Measurements from ENCODE around the gene NOC4L.

NOC4L gene

DNA sequence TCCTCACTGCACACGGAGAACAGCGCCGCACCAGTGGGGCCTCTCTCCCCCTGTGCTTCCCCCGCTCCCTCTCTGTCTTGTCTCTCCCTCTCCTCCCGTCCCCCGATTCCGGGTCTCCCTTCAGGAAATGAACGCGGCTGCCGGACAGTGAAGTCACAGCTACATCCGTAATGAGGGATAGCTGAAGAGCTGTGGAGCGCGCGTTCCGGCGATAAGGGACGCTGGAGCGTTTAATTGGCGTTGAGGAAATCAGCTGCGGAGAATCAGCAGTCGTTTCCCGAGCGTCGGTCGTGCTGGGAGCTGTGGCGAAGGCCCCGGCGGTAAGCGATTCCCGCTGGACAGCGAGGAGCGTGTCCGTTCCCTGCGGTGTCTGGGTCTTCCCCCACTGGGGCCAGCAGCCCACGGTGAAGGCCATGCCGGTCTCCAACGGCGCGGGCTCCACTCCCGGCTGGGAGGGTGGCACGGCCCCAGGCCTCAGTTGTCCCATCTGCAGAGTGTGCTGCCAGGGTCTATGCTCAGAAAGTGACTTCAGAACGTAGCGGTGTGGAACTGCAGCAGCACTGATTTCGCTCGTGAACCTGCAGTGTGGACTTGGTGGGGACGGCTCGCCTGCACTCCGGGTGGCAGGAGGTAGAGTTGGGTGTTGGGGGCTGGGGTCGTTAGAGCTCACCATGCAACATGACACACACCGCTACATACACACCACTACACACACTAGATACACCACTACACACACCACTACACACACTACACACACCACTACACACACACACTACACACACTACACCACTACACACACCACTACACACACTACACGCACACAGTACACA is 10.9 kb downstream of the NOC4L start:
- DNase-seq (ENCODE audit: insufficient read length, low spot score) (no peak), FAIRE-seq (no peak)

DNA sequence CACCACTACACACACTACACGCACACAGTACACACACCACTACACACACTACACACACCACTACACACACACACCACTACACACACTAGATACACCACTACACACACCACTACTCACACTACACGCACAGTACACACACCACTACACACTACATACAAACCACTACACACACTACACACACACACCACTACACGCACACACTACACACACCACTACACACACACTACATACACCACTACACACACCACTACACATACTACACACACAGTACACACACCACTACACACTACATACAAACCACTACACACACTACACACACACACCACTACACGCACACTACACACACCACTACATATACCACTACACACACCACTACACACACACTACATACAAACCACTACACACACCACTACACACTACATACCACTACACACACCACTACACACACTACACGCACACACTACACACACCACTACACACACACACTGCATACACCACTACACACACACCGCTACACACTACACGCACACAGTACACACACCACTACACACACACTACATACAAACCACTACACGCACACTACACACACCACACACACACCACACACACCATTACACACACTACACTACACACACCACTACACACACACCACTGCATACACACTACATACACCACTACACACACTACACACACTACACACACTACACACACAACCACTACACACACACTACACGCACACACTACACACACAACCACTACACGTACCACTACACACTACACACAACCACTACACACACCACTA is 11.7 kb downstream of the NOC4L start:
- FAIRE-seq (no peak), DNase-seq (ENCODE audit: insufficient read length, low spot score) (no peak)

DNA sequence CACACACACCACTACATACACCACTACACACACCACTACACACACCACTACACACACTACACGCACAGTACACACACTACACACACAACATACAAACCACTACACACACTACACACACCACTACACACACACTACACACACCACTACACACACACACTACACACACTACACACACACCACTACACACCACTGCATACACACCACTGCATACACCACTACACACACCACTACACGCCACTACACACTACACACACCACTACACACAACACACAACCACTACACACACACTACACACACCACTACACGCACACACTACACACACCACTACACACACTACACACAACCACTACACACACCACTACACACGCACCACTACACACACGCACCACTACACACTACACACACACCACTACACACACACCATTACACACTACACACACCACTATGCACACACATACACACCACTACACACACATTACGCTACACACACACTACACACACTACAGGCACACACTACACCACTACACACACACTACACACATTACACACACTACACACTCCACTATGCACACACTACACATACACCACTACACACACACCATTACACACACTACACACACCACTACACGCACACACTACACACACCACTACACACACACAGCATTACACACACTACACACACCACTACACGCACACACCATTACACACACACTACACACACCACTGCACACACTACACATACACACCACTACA is 12.5 kb downstream of the NOC4L start:
- FAIRE-seq (peak; percentile 99), DNase-seq (ENCODE audit: insufficient read length, low spot score) (no peak)

DNA sequence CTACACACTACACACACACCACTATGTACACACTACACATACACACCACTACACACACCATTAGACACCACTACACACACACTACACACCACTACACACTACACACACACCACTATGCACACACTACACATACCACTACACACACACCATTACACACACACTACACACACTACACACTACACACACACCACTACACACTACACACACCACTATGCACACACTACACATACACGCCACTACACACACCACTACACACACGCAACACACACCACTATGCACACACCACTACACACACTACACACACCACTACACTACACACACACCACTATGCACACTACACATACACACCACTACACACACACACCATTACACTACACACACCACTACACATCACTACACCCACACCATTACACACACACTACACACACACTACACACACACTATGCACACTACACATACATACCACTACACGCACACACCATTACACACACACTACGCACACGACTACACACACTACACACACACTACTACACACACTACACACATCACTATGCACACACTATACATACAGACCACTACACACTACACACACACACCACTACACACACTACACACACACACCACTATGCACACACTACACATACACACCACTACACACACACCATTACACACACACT is 13.6 kb downstream of the NOC4L start:
- DNase-seq (ENCODE audit: insufficient read length, low spot score), result no peak

DNA sequence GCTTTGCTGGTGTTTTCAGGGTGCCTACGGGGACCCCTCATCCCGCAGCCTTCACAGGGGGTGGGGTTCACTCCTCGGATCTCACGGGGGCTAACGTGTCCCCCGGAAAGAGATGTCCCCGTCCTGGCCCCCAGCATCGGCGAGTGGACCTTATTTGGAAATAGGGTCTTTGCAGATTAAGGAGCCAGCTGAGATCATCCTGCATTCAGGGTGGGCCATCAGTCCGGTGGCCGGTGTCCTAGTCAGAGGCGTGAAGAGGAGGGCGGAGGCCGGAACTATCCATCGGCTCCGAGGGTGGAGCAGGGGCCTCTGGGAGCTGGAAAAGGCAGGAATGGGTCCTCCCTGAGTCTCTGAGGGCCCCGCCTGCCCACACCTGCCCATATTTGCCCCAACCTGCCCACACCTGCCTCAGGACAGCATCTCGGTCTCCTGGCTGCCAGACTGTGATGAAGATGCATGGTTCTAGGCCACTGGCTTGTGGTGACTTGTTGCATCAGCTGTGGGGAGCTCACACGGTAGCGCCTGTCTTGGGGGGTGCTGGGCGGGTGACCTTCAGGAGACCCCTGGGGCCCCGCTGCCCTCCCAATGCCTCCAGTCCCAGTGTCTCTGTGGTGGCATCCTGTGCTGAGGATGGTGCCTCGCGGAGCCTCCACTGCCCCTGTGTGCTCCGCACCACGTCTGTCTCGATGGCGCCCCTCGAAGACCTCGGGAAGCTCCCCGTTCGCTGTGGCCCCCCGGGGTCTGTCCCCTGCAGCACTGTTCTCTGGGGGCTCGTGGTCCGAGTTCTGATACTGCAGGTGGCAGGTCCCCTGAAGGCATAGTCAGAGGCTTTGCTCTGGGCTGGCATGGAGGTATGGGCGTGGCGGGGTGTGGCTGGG is 14.7 kb downstream of the NOC4L start:
- FAIRE-seq (no peak), DNase-seq (ENCODE audit: insufficient read length, low spot score) (no peak)

More for the DNA sequence above, 13.6 kb downstream of the NOC4L start:
- no peak for FAIRE-seq

DNA sequence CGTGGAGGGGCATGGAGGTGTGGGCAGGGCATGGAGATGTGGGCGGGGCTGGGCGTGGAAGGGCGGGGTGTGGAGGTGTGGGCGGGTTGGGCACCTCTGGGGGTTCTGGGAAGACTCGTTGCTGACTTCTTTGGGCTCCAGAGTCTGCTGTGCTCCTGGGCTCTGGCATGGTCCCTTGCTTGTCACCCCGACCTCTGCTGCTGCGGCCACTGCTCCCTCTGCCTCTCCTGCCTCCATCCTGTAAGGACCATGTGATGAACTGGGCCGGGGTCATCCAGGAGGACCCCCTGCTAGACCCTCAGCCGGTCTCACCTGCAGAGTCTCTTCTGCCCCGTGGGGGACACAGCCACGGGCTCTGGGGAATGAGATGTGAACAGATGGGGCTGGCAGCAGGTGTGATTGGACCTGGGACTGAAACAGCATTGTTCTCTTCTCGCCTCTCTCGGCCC is 15.3 kb downstream of the NOC4L start:
- DNase-seq (ENCODE audit: insufficient read length, low spot score), result no peak
- FAIRE-seq, result no peak

DNA sequence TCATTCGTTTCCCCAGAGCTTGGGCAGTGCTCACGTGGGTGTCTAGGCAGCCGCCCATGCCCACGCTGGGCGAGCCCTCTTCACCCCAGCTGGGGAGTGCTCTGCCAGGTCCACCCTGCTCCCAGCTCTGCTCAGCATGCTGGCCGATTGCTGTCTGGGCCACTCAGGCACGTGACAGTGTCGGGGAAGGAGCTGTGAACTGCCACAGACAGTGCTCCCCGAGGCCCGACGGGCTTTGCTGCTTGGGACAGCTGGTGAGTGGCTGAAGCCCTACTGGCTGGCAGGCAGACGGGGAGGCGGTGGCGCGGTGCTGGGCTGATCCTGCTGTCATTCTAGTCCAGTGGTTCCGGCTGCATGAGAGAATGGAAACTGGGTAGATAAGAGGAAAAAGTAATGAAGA is 15.8 kb downstream of the NOC4L start:
- DNase-seq (ENCODE audit: insufficient read length, low spot score) (no peak), FAIRE-seq (no peak)

DNA sequence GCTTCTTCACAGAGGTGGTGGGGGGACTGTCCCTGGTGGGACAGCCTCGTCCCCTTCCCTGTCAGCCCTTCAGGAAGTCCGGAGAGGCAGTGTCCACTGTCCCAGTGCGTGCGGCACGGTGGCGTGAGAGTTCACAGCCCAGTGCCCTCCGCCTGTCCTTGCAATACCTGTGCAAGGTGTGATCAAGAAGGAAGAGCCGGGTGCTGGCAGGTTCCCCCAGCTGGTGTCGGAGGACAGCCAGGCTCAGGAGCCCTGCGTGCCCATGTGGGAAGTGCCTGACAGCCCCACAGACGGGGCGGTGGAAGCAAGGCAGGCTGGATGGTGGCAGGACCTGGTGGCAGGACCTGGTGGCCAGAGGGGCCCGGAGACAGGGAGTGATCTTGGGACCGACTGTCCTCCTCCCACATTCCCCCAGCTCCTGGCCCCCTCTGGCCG is 16.4 kb downstream of the NOC4L start:
- DNase-seq (ENCODE audit: insufficient read length, low spot score) (no peak), FAIRE-seq (no peak)

DNA sequence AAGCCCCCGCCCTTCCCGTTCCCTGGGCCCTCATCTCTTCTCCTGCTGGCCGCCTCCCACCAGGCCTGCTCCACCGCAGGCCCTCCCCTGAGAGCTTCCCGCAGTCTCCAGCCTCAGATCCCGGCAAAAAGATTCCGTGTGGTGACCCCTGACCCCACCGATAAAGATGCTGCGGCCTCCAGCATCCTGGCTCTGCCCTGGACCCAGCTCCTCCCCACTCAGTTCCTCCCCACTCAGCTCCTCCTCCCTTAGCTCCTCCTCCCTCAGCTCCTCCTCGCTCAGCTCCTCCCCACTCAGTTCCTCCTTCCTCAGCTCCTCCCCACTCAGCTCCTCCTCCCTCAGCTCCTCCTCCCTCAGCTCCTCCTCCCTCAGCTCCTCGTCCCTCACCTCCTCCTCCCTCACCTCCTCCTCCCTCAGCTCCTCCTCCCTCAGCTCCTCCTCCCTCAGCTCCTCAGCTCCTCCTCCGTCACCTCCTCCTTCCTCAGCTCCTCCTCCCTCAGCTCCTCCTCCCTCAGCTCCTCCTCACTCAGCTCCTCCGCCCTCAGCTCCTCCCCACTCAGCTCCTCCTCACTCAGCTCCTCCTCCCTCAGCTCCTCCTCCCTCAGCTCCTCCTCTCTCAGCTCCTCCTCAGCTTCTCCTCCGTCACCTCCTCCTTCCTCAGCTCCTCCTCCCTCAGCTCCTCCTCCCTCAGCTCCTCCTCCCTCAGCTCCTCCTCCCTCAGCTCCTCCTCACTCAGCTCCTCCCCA is 17.0 kb downstream of the NOC4L start:
- no peak for DNase-seq (ENCODE audit: insufficient read length, low spot score)
- FAIRE-seq, result no peak

DNA sequence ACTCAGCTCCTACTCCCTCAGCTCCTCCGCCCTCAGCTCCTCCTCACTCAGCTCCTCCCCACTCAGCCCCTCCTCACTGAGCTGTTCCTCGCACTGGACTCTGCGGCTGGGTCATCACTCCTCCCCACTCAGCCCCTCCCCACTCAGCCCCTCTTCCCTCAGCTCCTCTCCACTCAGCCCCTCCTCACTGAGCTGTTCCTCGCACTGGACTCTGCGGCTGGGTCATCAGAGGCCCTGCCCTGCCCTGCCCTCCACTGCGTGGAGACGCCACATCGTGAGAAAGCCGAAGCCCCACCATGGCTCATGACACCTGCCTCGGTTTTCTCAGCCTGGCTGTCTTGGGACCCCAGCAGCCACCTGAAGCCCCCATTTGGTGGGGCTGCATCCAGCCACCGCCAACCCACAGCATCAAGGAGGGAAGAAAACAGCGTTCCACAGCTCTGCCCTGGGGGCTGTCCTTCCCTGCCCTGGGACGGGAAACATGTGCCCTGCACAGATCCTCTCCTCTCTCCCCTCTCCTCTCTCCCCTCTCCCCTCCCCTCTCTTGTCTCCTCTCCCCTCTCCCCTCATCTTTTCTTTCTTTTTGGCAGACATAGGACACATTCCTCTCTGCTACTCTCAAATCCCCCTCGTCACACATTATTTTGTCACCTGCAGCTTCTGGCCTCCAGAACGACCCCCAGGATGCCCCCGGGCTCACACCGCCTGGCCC is 17.7 kb downstream of the NOC4L start:
- FAIRE-seq, result no peak
- no peak for DNase-seq (ENCODE audit: insufficient read length, low spot score)

DNA sequence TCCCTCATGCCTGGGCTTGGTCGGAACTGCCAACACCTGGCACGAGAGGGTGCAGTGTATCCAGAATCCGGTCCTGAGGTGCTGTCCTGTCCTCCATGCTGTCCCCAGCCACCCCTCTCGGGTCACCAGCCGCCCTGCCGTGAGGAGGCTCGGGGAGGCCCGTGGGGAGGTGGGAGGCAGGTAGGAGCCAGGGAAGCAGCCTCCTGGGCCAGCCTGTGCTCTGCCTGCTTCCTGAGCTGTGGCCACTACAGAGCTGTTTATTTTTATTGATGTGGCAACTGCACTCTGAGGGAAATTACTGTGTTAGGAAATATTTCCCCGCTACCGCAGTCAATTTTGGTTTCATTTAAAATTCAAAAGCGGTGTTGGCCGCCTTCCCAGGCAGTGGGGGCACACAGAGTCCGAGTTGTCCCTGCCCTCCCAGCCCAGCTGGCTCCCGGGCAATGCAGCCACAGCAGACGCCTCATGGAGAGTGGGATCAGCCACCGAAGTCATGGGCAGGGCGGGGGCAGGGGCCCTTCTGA is 18.3 kb downstream of the NOC4L start:
- FAIRE-seq (no peak), DNase-seq (ENCODE audit: insufficient read length, low spot score) (no peak)

DNA sequence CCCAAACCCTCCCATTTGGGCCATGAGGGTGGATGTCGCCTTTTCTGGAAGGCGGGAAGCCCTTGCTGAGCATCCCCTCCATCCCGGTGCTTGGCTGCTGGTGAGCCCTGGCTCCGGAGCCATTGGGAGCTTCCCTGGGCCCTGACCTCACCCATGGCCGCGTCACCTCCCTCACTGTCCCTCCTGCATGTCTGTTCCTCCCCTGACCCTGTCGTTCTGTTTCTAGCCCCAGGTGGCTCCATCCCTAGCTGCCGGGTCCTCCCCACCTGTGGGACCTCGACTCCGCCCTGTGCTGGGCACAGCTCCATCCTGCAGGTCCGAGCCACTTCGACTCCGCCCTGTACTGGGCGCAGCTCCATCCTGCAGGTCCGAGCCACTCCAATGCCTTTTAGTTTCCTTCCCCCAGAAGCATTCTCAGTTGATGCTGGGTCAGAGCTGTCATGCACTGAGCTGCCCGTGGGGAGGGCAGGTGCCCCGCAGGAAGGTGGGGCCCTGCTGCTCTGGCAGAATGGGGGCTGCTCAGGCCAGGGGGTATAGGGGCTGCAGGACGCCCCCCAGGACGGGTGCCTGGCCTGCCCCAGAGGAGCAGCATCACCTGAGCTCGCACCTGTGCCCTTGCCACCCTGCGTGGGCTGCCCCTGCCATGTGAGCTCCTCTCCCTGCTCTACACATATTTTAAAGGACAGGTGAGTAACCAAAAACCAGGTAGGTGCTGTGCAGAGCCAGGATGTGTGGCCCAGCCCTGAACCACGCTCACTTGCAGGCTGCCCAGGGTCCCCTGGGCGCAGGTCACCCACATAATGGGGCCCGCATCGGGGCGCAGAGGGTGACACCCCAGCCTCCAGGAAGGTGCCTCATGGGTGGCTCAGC is 19.0 kb downstream of the NOC4L start:
- DNase-seq (ENCODE audit: insufficient read length, low spot score), result no peak
- FAIRE-seq, result no peak

DNA sequence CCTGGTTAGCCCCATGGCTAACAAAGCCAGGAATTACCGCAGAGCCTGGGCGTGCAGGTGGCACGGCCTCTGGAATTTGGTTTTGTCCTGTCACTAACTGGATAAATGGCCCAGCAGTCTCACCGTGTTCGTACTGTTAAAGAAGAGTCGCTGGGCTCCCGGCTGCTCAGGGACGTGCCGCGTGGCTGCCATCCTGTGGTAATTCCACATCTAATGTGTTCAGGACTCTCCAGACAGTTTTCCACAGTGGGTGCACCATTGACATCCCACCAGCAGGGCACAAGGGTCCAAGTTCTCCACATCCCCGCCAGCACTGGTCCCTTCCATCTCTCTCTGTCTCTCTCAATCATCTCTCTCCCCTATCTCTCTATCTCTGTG is 19.6 kb downstream of the NOC4L start:
- FAIRE-seq (no peak), DNase-seq (ENCODE audit: insufficient read length, low spot score) (no peak)

DNA sequence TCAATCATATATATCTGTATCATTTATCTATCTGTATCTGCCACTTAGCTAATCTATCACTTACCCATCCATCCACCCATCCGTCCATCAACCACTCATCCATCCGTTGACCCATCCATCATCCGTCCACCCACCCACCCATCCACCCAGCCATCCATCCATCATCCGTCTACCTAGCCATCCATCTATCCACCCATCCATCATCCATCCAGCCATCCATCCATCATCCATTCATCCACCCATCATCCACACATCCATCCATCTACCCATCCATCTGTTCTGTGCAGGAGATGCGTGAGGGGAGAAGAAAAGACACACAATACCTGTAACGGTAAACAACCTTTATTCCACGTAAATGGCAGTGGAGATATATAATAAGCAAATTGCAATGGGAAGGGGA is 20.2 kb downstream of the NOC4L start:
- FAIRE-seq, result peak; percentile 26
- no peak for DNase-seq (ENCODE audit: insufficient read length, low spot score)

DNA sequence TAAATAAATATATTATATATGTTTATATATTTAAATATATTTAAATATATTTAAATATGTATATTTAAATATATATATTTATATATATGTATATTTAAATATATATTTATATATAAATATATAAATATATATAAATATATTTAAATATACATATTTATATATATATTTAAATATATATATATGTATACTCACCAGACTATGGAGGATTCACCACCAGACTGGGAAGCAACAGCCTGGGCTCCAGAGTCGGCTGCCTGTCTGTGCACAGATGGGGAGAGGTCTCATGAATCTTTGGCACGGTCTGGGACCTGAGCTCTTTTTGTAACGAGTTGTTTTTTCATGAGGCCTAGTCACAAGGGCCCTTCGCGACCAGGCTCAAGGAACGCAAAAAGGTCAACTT is 21.3 kb downstream of the NOC4L start:
- FAIRE-seq (no peak), DNase-seq (ENCODE audit: insufficient read length, low spot score) (no peak)

DNA sequence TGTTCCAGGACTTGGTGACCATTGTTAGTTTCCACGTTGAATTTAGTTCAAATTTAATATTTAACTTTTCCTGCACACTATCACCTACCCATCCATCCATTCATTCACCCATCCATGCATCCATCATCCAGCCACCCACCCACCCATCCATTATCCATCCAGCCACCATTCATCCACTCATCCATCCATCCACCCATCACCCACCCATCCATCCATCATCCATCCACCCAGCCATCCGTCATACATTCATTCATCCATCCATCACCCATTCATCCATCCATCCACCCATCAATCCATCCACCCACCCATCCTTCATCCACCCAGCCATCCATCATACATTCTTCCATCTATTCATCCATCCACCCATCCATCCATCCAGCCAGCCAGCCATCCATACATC is 21.8 kb downstream of the NOC4L start:
- FAIRE-seq (peak; percentile 78), DNase-seq (ENCODE audit: insufficient read length, low spot score) (no peak)
